Stimulated activated CD4-positive, alpha-beta T cell treated with anti-CD3 and anti-CD28 coated beads, Interleukin-12 subunit alpha, Interleukin-12 subunit beta, amount 100 ng/mL, for 48 hours (primary cell): ENCODE data around the gene TMEM187.

Experiments
- DNase-seq, 3 donors: peaks; one replicate each; pipeline ENCODE4 v3.0.0-alpha.2; 2020; ENCODE audit warnings: low read depth in 2 of 3, low spot score in 1 of 3

TMEM187 gene

DNA sequence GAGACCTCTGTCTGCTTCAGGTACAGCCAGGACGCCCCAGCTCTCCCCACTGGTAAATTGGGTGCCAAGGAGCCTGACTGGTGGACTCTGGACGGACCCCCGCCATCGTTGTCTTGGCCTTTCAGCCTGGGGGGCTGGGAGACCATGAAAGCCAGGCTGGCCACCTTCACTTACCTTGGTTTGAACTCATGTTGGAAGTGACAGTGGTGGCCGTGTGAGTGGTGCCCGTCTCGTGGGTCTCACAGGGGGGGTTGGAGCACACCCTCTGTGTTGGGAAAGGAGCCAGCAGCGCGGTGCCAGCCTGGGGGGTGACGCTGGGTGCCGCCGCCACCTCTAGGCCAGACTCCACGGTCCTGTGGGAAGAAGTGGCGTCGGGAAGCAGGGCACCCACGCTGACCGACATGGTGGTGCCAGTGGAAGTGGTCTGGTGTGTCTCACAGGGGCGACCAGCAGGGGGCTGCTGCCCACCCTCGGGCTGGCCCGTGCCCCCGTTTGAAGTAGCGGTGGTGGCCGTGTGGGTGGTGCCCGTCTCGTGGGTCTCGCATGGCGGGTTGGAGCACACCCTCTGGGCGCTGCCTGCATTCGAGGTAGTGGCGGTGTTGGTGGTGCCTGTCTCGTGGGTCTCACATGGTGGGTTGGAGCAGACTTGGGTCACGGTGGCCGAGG is 18.5 kb upstream of the TMEM187 start:
- no peak for DNase-seq

DNA sequence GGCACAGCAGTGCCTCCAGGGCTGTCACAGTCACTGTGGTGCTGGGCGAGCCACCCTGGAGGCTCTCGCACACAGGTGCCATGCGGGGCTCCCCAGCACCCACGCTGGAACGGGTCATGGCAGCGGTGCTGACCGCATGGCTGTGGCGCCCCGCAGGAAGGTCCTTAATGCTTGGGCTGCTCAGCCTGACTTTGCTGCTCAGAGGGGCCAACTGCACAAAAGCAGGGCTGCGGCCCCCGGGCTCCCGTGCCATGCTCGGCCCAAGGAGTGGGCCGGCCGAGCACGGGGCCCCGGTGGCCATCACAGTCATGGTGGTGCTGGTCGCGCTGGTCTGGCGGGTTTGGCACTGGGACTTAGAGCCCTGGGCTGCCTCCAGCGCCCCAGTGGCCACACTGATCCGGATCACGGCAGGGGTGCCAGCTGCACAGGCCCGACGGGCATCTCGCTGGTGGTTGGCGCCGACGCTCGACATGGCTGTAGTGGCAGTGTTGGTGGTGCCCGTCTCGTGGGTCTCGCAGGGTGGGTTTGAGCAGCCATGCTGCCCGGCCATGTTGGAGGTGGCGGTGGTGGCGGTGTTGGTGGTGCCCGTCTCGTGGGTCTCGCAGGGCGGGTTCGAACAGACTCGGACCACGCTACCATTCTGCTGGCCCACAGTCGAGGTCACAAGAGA is 17.9 kb upstream of the TMEM187 start:
- no peak for DNase-seq

DNA sequence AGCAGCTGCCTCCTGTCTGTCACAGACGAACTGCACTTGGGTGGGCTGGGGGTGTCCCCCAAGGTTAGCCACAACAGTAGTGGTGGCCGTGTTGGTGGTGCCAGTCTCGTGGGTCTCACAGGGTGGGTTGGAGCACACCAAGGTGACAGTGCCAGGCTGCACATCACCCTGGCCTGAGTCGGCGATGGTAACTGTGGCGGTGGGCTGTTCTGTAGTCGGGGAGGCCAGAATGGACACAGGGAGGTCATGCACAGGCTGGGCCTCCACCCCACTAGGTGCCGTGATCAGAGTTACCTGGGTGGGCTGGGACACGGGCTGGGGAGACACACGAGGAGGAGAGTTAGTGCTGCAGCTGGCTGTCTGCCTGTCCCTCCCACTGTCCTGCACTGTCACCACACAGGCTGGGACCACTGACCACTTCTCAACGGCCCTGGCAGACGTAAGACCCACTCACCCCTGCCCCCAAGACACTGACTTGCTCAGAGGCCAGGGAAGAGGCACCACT is 17.3 kb upstream of the TMEM187 start:
- DNase-seq: no peak

DNA sequence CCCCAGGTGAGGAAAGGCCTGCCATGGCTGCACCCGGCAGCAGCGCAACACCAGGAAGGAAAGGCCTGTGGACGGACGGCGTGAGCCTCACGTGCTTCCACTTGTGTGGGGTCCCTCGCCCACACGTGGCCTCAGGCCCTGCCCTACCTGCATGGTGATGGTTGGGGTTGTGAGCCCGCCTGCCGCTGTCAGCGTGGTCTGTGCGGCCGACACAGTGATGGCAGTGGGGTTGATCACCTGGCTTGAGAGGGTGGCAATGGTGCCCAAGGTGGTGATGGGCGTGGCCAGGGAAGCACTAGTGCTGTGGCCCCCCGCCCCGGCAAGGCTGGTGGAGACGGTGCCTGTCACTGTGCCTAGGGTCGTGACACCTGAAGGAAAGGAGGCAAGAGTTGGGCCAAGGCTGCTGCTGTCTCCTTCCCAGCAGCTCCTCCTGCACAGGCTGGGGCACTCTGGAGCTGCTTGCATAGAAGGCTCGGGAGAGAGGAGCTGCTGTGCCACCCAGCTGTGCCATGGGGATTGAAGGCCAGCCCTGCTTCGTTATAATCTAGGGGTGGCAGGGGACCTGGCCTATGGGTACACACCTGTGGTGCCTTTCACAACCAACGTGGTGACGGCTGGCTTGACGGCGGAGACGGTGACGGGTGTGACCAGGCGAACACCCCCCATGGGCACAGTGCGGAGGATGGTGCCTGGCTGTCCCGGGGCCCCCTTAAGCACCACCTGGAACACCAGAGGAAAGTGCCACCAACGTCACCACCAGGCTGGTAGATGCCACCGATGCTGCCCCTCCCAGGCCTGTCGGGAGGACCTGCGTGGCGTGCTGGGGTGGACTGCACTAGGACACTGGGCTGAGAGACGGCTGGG is 16.3 kb upstream of the TMEM187 start:
- DNase-seq: no peak

DNA sequence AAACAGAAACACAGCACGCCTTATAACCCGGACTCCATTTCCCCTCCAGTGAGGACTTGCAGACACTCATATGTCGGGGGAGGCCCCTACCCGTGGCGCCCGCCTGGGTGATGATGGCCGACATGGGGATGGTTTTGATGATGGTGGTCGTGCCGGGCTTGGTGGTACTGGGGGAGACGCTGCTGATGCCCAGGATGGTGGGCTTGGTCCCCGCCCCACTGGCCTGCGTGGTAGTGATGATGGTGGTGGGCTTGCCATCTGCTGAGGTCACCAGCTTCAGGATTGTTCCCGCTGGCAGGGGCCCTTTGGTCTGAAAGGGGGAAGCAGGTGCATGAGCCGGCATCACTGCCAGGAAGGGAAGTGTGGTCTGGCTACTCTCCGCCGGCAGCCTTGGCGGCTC is 15.3 kb upstream of the TMEM187 start:
- DNase-seq: no peak

DNA sequence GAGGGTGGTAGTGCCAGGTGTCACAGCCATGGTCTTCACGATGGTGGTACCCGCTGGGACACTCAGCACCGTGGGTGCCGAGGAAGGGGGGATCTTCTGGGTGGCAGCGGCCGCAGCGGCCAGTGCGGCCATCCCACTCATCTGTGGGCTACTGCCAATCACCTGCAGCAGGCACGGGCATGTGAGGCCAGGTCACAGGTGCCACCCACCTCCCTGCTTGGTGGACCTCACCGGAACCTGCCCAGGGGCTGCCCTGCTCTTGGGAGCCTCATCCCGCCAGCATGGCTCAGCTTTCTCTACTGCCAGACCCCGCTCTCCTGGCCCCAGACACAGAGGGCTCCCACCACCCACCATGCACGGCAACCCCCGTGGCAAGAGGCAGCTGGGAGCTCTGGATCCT is 13.9 kb upstream of the TMEM187 start:
- no peak for DNase-seq

DNA sequence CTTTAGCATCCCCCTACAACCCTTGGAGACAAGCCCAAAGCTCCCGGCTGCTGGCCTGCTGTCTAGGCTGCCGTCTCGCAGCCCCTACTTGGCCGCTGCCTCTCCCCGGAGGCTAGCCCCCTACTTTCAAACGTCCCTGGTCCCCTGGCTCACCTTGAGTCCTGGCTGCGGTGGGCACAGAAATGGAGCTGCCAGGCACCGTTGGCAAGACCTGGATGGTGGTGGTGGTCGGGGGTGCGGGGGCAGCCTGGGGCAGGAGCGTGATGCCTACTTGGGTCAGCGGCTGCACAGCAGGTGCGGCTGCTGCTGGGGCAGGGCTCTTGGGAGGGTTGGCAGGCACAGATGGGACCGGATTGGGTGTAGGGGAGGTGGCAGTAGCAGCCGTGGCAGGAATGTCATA is 12.9 kb upstream of the TMEM187 start:
- DNase-seq: no peak

DNA sequence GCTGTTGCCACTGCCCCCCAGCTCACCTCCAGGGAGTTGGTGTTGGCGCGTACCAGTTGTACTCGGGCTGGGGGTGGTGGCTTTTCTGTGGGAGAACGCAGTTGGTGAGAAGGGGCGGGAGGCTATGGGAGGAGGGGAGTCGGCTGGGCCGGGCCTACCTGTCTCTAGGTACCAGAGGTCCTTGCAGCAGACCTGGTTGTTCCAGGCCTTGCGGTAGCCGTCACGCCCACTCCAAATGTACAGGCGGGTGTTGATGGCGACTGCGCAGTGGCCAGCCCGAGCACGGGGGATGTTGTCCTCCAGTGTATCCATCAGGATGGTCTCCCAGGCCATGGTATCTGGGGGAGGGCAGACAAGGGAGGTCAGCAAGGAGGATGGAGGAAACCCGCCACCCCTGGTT is 12.5 kb upstream of the TMEM187 start:
- no peak for DNase-seq

DNA sequence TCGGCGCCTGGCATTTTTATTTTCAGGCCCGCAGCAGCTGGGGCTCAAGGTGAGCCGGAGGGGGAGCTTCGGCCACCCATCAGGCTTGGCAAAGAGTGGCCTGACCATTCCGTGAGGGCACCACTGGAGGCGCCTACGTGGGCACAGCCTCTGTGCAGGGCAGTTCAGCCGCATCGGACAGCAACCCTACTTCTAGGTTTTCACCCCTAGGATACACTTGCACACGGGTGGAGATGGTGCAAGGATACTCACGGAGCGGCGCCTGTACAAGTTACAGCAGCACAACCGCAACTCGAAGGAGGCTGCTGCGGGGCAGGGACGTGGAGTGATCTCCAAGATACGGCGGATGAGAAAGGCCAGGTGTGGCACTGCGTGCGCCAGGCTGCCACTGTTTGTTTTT is 11.8 kb upstream of the TMEM187 start:
- no peak for DNase-seq

DNA sequence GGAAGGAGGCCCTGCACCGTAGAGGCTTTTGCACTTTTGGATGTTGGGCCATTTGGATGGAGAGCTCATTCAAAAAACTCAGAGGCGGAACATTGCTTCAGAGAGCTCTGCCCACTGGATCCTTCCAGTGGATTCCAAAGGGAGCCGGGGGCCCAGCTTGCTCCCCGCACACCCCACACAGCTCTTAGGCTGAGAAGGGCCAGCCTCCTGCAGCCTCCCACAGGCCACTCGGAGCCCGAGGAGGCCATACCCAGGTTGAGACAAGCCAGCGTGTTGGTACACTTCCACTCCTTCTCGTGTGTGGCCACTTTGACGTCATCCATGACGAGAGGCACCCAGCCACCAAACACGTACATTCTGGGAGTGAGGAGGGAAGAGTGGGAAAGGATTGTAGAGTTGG is 11.3 kb upstream of the TMEM187 start:
- no peak for DNase-seq

DNA sequence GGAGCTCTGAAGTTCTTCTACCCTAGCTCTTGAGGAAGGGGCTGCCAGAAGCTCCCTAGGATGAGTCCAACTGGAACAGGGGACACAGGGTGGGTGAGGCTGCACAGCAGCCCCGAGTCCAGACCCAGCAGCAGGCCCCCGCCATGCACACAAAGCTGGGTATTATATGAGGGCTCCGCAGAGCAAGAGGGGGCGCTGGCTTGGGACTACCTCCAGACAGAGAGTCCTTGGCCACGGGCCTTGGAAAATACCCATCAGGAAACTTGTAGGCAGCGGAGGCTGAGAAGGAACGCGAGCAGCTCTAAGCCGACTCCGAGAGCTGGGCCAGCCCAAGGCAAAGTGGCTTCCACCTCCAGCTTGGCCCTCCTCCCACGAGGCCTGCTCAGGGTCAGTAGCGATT is 9.0 kb upstream of the TMEM187 start:
- no peak for DNase-seq

DNA sequence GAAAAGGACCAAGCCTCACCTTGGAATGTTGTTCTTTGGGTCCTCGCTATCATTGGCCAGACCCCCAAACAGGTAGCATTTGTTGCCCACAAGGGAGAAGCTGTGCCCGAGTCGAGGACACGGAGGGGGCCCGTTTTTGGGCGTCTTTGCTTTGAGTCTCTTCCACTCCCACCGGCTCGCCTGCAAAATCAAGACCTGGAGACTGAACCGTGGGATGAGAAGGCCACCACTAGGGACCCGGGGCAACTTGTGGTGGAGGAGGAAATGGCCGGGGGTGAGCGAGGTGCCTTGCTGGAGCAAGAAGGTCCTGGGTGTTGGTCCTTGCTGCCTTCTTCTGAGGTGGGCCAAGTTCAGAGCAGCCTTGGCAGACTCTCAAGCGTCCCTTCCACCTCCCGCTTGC is 8.4 kb upstream of the TMEM187 start:
- no peak for DNase-seq

DNA sequence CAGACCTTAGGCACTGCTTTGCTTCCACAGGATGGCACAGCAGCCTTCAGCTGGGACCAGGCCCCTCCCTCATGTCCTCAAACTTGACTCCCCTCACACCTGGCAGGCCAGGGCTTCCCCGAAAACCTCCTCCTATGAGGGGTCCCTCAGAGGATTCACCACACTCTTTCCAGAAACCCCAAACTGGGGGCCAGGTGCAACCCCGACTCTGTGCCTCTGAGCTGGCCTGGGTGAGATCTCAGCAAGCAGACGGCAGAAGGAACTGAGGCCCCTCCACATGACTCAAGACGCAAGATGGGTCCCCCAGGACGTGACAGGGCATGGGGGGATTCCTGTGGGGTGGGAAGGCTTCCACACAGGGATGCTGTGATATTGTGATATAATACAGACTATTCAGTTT is 7.1 kb upstream of the TMEM187 start:
- DNase-seq: no peak

DNA sequence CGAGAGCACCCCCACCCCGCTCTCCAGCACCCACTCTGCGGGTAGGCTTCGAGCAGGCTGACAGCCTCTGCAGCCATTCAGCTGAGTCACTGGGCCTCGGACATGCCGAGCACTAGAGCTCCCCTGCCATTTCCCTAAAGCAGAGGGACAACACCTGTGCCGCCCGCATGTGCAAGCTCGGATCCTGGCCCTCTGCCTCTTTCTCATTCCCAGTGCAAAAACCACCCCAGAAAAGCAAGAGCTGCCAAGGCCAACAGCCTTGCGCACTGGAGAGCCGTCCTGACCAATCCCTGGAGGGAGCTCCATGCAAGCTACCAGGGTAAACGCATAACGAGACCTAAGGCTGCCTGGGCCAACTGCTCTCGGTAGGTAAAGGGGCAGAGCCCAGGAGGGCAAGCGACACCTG is 6.3 kb upstream of the TMEM187 start:
- DNase-seq: no peak

DNA sequence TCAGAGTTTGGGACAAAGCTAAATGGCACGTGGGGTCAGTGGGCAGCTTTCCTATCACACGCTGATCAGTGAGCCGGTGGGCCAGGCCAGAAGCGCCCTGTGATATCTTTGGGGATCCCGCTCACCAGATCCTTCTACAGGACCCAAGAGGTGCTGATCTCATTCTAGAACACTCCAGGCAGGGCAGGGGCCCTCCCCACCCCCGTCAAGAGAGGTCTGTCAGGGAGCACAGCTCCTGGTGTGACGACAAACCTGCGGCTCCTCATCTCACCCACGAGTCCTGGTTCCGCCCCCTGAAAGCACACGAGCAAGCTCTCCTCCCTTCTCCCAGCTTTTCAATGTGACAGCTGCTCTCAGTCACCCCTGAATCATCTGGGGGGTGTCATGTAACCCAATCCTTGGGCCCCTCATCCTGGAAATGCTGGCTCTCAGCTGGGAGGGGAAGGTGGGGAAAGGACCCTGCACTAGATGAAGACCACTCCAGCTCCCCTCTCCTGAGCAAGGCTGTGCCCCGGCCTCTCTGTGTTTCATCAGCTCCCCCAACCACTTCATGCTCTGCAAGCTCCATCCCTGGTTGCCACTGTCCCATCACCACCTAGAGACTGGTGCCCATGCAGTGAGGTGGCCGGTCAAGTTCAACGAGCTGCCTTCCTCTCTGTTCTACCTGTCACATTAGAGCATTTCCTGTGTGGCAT is 5.6 kb upstream of the TMEM187 start:
- no peak for DNase-seq

DNA sequence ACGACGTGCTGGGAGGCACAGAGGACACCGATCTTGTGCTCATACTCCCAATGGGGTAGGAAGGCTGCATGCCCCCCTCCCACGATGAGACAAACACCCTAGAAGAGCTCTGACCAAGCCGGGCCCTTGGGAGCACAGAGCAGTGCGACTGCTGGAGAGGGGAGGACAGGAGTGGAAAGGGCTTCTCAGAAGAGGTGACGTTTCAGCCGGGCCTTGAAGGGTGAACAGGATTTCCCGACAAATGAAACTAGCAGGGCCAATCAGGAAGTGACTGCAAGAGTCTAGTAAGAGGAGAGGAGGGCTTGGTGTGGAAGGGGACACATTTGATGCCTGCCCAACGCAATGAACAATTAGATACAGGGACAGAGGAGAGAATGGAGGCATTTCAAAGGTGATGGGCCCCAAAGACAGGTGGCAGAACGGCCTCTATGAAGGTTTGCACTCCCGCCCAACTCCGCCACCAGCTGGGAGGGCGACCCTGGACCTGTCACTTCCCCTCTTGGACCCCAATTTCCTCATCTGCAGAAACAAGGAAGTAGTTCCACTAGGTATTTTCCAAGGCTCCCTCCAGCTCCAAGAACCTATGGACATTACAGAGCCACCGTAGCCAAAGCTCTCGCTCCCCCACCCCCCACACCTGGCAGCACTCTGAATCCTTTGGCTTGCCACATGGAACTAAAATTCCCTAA is 4.9 kb upstream of the TMEM187 start:
- DNase-seq: no peak

DNA sequence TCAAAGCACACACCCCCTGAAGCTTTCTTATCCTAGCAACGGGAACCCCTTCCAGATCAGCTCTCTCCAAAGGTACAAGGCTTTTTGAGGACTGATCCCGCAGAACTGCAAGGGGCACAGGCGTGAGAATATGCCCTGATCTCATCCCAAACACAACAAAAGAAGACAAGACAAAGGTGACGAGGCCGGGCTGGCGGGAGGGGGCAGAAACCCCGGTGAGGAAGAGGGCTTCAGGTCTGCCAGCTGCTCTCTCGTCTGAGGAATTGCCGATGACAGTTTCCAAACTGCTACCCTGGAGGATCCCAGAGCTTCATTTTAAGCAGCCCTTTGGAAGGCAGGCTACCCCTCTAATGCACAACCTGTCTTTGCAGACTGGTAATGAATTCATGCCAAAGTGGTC is 4.3 kb upstream of the TMEM187 start:
- DNase-seq: no peak

DNA sequence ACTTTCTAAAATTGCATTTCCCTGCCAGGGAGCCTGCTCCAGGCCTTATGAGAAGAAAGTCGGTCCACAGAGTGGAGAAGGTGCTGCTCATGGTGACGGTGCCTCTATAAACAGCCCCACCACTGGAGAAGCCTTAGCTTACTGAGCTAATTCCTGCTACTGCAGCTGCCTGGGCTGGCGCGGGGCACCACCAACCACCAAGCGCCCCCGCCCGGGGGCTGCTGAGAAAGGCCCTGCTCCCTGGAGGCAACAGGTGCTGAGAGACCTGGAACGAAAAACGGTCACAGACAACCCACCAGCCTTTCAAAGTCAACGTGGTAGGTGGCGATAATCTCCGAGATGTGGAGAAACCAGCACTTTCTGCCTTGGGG is 3.8 kb upstream of the TMEM187 start:
- DNase-seq: no peak

DNA sequence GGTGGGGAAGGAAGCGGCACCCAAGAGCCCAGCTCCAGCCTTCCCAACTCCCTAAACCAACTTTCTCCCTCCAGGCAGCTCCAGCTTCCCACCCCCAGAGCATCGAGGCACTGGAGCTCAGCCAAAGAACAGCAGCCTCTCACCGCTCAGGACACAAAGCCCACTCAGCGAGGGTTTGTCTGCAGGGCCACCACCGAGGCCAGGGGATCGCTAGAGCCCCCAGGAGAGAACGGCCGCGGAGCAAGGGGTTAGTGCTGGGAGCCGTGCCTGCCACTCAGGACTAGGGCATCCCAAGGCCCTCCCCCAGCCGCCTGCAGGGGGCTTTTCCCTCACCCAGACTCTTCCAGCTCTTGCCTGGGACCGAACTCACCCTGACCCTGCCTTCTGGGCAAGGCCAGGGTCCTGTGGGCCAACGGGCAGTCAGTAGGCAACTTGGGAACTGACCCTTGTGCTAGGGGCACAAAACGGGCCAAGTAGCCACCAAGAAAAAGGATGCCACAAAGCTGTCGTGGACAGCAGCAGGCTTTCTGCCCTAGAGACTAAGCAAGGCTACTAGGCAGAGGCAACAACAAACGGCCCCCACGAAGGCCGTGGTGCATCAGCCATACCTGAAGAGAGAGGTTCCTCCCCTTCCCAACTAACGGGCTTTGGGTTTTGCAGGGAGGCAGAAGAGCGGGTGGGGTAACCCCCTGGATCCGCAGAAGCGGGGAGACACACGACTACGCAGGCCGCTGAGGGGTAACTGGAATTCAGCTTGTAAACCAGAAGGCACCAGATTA is 3.2 kb upstream of the TMEM187 start:
- no peak for DNase-seq

DNA sequence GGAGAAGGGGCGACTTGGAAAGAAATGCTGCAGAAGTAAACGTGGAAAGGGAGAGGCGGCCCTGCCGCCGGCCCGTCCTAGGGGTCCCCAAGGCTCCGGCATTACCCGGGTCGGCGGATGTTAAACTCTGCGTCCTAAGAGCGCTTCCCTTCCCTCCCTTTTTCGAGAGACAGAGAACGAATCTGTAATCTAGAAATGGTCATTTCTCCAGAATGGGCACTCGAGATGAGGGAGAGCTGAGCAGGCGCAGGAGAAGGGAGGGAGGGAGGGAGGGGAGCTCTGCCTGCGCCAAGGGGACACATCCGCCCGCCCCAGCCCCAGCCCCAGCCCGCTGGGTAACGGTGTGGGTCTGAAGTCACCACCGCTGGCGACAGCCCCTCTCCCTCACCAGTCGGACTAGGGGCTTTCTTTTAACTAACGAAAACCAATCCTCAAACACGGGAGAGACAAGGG is 2.6 kb upstream of the TMEM187 start:
- no peak for DNase-seq
